Gastrocnemius medialis (tissue), 4 donors: ENCODE results near the gene TMUB1. TPM values are rescaled to one million over a fixed set of nuclear protein-coding genes. Genes with fewer than 3 reads are reported as not detected.
A peak's percentile ranks its signal among the peaks of the same experiment; 100 is the strongest.

Experiments
- ATAC-seq, 2 donors: fragments of 150-250 bp; one replicate each; pipeline ENCODE4 v1.9.1; 2016
- DNase-seq, 2 donors: peaks; one replicate each; pipeline ENCODE4 v3.0.0-alpha.2; 2019
- H3K27ac ChIP-seq, 4 donors: fragments of 200-600 bp; sonication (generic); 1 replicate in 1 of 4; 2 replicates in 3 of 4; pipeline ENCODE4 v1.5.1; 2016 to 2018; ENCODE audit warnings: mild to moderate bottlenecking in 2 of 4, moderate library complexity in 1 of 4
- H3K27me3 ChIP-seq, 3 donors: fragments of 200-600 bp; sonication (generic) in 2 of 3; 1 replicate in 1 of 3; 2 replicates in 2 of 3; pipeline versions ENCODE4 v1.5.1 to v1.6.0; 2016 to 2019; ENCODE audit warnings: mild to moderate bottlenecking in 1 of 3, moderate library complexity in 1 of 3
- H3K36me3 ChIP-seq, 2 donors: fragments of 200-600 bp; sonication (generic) in 1 of 2; one replicate each; pipeline ENCODE4 v1.5.1; 2017 to 2018
- H3K4me1 ChIP-seq, 2 donors: fragments of 200-600 bp; sonication (generic) in 1 of 2; one replicate each; pipeline ENCODE4 v1.5.1; 2016 to 2017; ENCODE audit warnings: mild to moderate bottlenecking in 2 of 2
- H3K4me3 ChIP-seq, 4 donors: fragments of 200-600 bp; sonication (generic) in 3 of 4; 1 replicate in 1 of 4; 2 replicates in 3 of 4; pipeline ENCODE4 v1.5.1; 2016 to 2019; ENCODE audit warnings: mild to moderate bottlenecking in 2 of 4
- H3K9me3 ChIP-seq, 3 donors: fragments of 200-600 bp; sonication (generic) in 2 of 3; 1 replicate in 1 of 3; 2 replicates in 2 of 3; pipeline ENCODE4 v1.5.1; 2016 to 2019
- CTCF ChIP-seq, 5 experiments: fragments of 450-650 bp in 3 of 5; fragments of 200-600 bp in 2 of 5; sonication (generic) in 2 of 5; IDR thresholded peaks in 4 of 5; conservative IDR thresholded peaks in 1 of 5; 1 replicate in 4 of 5; 2 replicates in 1 of 5; pipeline ENCODE4 v1.5.1; 2016 to 2019; ENCODE audit warnings: antibody characterized with exemption in 5 of 5, mild to moderate bottlenecking in 3 of 5, moderate library complexity in 3 of 5
- POLR2A ChIP-seq, 2 donors: fragments of 450-650 bp; IDR thresholded peaks; one replicate each; pipeline ENCODE4 v1.6.1; 2017; ENCODE audit warnings: antibody characterized with exemption in 2 of 2, mild to moderate bottlenecking in 2 of 2, moderate library complexity in 2 of 2
- in situ Hi-C, 4 donors: fragments of 200-750 bp; cut with MboI; loops; one replicate each; pipeline versions ENCODE4 v1.15.0 to v1.8.0; 2017; ENCODE audit warnings: low sequenced_read_pairs in 4 of 4
- intact Hi-C: fragments of 100-400 bp; cut with DNase I; formaldehyde crosslinking; loops from one replicate; pipeline ENCODE4 v1.15.1; 2023; ENCODE audit warnings: low total_unique reads
- total RNA-seq, 4 donors: library from RNA; depleted of rRNA; stranded (reverse); fragments of >200 nt; gene quantifications; one replicate each; pipeline versions ENCODE4 v1.1.0 to v1.2.3, GENCODE V29; 2016

TMUB1 gene
- total RNA-seq, 4 donors from 2014 or later, result 55.5 to 137 (median 97.4) TPM

- H3K27ac ChIP-seq, result peak overlapping the region in 3 of 4 donors; percentile 36 to 61 (median 44)
- no peaks in the 10 kb centered on the region for H3K9me3 ChIP-seq
- peaks cover 0 to 22% of the 10 kb centered on the region in 2 donors for H3K36me3 ChIP-seq
- no peak overlapping the region for H3K4me3 ChIP-seq
- no peaks in the 10 kb centered on the region for H3K27me3 ChIP-seq
- TF ChIP-seq CTCF (IDR thresholded peaks at IDR 0.05 in 4 of 5, conservative IDR thresholded peaks at IDR 0.05 in 1 of 5) (no peak), POLR2A (IDR thresholded peaks at IDR 0.05) (no peak)
- H3K4me1 ChIP-seq, result peaks cover 13% of the 10 kb centered on the region in 2 donors
- ATAC-seq (peak; percentile 27 to 64), DNase-seq (peak in 1 of 2 donors; percentile 40)
- intact Hi-C loops, result no loop called here
- in situ Hi-C loops, result loop anchor here in 1 of 4 donors (10.0 kb wide), 1 partner anchor 70 kb away; no protein-coding TSS in a partner anchor
These were observed 48.1 kb downstream of the TMUB1 start for GRCh38 chr7:151035026-151035717.

GRCh38 chr7:151034312-151035025 is 48.8 kb downstream of the TMUB1 start:
- ATAC-seq, result peak in 1 of 2 donors; percentile 10
- in situ Hi-C loops, result loop anchor here in 1 of 4 donors (10.0 kb wide), 1 partner anchor 70 kb away; no protein-coding TSS in a partner anchor
- Histone ChIP-seq H3K27me3 (no peaks in the 10 kb centered on the region), H3K9me3 (no peaks in the 10 kb centered on the region), H3K27ac (peak overlapping the region in 3 of 4 donors; percentile 36 to 61 (median 44)), H3K36me3 (peaks cover 0 to 22% of the 10 kb centered on the region in 2 donors), H3K4me3 (no peak overlapping the region), H3K4me1 (peaks cover 15 to 20% of the 10 kb centered on the region in 2 donors)
- TF ChIP-seq CTCF (IDR thresholded peaks at IDR 0.05 in 4 of 5, conservative IDR thresholded peaks at IDR 0.05 in 1 of 5), result no peak
- TF ChIP-seq POLR2A (IDR thresholded peaks at IDR 0.05), result no peak
- no peak for DNase-seq
- intact Hi-C loops, result no loop called here

- H3K9me3 ChIP-seq, result no peaks in the 10 kb centered on the region
- peaks cover 0 to 22% of the 10 kb centered on the region in 2 donors for H3K36me3 ChIP-seq
- TF ChIP-seq POLR2A (IDR thresholded peaks at IDR 0.05), result no peak
- TF ChIP-seq CTCF (IDR thresholded peaks at IDR 0.05 in 4 of 5, conservative IDR thresholded peaks at IDR 0.05 in 1 of 5), result no peak
- H3K4me1 ChIP-seq, result peaks cover 18 to 23% of the 10 kb centered on the region in 2 donors
- DNase-seq, result no peak
- in situ Hi-C loops (loop anchor here in 1 of 4 donors (10.0 kb wide), 1 partner anchor 71 kb away; no protein-coding TSS in a partner anchor), intact Hi-C loops (no loop called here)
- no peak for ATAC-seq
- H3K4me3 ChIP-seq, result no peak overlapping the region
- H3K27ac ChIP-seq, result no peak overlapping the region
- no peaks in the 10 kb centered on the region for H3K27me3 ChIP-seq
These were observed 49.4 kb downstream of the TMUB1 start for GRCh38 chr7:151033864-151034249.

- intact Hi-C loops (no loop called here), in situ Hi-C loops (loop anchor here in 1 of 4 donors (10.0 kb wide), 1 partner anchor 72 kb away; no protein-coding TSS in a partner anchor)
- Histone ChIP-seq H3K9me3 (no peaks in the 10 kb centered on the region), H3K36me3 (peaks cover 0 to 22% of the 10 kb centered on the region in 2 donors), H3K27ac (no peak overlapping the region), H3K27me3 (no peaks in the 10 kb centered on the region), H3K4me1 (peaks cover 19 to 23% of the 10 kb centered on the region in 2 donors), H3K4me3 (no peak overlapping the region)
- DNase-seq (no peak), ATAC-seq (no peak)
- no peak for TF ChIP-seq CTCF (IDR thresholded peaks at IDR 0.05 in 4 of 5, conservative IDR thresholded peaks at IDR 0.05 in 1 of 5)
- TF ChIP-seq POLR2A (IDR thresholded peaks at IDR 0.05), result no peak
These were observed 50.1 kb downstream of the TMUB1 start for GRCh38 chr7:151032936-151033863.
